SK-N-MC (cell line): ENCODE data around the gene KRT16.
"Not testable (repeated sequence)": the region's sequence is repeated elsewhere in the genome, so short reads cannot be mapped to it uniquely, and the experiment has no call there.

Source experiments
- EZH2 ChIP-seq: fragments of 200-600 bp; sonication (generic); IDR thresholded peaks from one replicate; pipeline ENCODE4 v1.6.1; 2017; ENCODE audit warnings: antibody characterized with exemption
- POLR2AphosphoS5 ChIP-seq: IDR thresholded peaks from 2 replicates; pipeline ENCODE4 v1.6.1; 2012; ENCODE audit warnings: mild to moderate bottlenecking, low read depth, low read length, borderline replicate concordance

DNA sequence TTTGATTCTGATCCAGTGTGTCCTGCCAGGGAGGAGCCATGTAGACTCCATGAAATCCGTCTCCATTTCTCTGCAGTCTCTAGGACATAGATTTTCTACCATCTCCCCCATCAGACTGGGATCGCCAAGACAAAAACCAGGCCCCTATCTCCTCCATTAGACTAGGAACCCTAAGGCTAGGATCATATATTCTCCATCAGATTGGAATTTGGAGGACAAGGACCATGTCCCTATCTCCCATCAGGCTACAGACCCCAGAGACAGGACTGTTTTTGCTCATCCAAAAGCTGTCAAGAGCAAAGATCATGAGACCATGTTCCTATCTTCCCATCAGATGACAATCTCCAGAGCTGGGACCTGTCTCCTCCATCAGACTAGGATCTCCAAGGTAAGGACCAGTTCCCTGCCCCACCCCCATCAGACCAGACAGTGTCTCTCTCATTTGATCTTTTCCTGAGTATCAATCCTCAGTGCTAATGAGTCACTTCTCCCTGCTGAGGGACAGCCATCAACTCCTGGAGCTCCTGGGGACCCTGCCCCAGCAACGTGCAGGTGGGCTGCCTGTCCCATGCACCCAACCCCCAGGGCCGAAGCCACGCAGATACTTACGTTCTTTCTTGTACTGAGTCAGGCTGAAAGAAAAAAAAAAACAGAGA is 7.5 kb upstream of the KRT16 start:
- TF ChIP-seq POLR2AphosphoS5, EZH2: not testable (repeated sequence)
